H9 (cell line): ENCODE measurements around the gene SRL. TPM values are rescaled to one million over a fixed set of nuclear protein-coding genes. Genes with fewer than 3 reads are reported as not detected.

Source experiments
- DNase-seq: peaks from one replicate; pipeline ENCODE4 v3.0.0-alpha.2; 2017
- H2AFZ ChIP-seq: one replicate; pipeline ENCODE4 v1.6.1; 2013; ENCODE audit warnings: mild to moderate bottlenecking, low read length, control low read depth, moderate library complexity
- H2AK5ac ChIP-seq: 2 replicates; pipeline ENCODE4 v1.6.1; 2013; ENCODE audit warnings: low read length, control low read depth, mixed read lengths; ENCODE audit not compliant: insufficient read length
- H2BK120ac ChIP-seq: one replicate; pipeline ENCODE4 v1.6.1; 2013; ENCODE audit warnings: low read depth, mild to moderate bottlenecking, low read length, control low read depth, inconsistent platforms; ENCODE audit not compliant: poor library complexity, severe bottlenecking
- H2BK12ac ChIP-seq: 2 replicates; pipeline ENCODE4 v1.6.1; 2013; ENCODE audit warnings: low read length, control low read depth, mixed read lengths, low read depth; ENCODE audit not compliant: insufficient read length
- H2BK15ac ChIP-seq: 2 replicates; pipeline ENCODE4 v1.6.1; 2013; ENCODE audit warnings: low read depth, low read length, control low read depth
- H2BK20ac ChIP-seq: one replicate; pipeline ENCODE4 v1.6.1; 2013; ENCODE audit warnings: low read depth, mild to moderate bottlenecking, low read length, control low read depth, inconsistent platforms; ENCODE audit not compliant: poor library complexity, severe bottlenecking
- H2BK5ac ChIP-seq: 2 replicates; pipeline ENCODE4 v1.6.1; 2013; ENCODE audit warnings: low read length, control low read depth, mixed read lengths; ENCODE audit not compliant: insufficient read length
- H3K14ac ChIP-seq: 2 replicates; pipeline ENCODE4 v1.6.1; 2013; ENCODE audit warnings: low read length, control low read depth; ENCODE audit not compliant: insufficient read depth
- H3K18ac ChIP-seq: 2 replicates; pipeline ENCODE4 v1.6.1; 2013; ENCODE audit warnings: low read depth, mild to moderate bottlenecking, mixed read lengths, low read length, control low read depth; ENCODE audit not compliant: insufficient read length
- H3K23ac ChIP-seq: 2 replicates; pipeline ENCODE4 v1.6.1; 2013; ENCODE audit warnings: low read length, control low read depth, mixed read lengths, low read depth; ENCODE audit not compliant: insufficient read length
- H3K23me2 ChIP-seq: 2 replicates; pipeline ENCODE4 v1.6.1; 2013; ENCODE audit warnings: low read depth, mild to moderate bottlenecking, mixed read lengths, low read length, control low read depth; ENCODE audit not compliant: insufficient read length, poor library complexity, severe bottlenecking
- H3K27ac ChIP-seq: 2 replicates; pipeline ENCODE4 v1.5.1; 2013; ENCODE audit warnings: low read length, control low read depth, mixed read lengths, low read depth; ENCODE audit not compliant: insufficient read length
- H3K27me3 ChIP-seq: 2 replicates; pipeline ENCODE4 v1.6.1; 2013; ENCODE audit warnings: low read length, control low read depth, inconsistent platforms; ENCODE audit not compliant: insufficient read depth
- H3K4ac ChIP-seq: 2 replicates; pipeline ENCODE4 v1.6.1; 2013; ENCODE audit warnings: low read depth, mild to moderate bottlenecking, control low read depth, inconsistent platforms, low read length, moderate library complexity
- H3K4me1 ChIP-seq: 2 replicates; pipeline ENCODE4 v1.6.1; 2013; ENCODE audit warnings: low read length, control low read depth, inconsistent platforms; ENCODE audit not compliant: insufficient read depth
- H3K4me2 ChIP-seq: 2 replicates; pipeline ENCODE4 v1.6.1; 2013; ENCODE audit warnings: low read length, control low read depth, mixed read lengths; ENCODE audit not compliant: insufficient read length, insufficient read depth
- H3K56ac ChIP-seq: 2 replicates; pipeline ENCODE4 v1.6.1; 2013; ENCODE audit warnings: low read depth, mild to moderate bottlenecking, mixed read lengths, low read length, control low read depth; ENCODE audit not compliant: insufficient read length
- H3K79me1 ChIP-seq: 2 replicates; pipeline ENCODE4 v1.6.1; 2013; ENCODE audit warnings: low read depth, mild to moderate bottlenecking, moderate library complexity, low read length, control low read depth, inconsistent platforms; ENCODE audit not compliant: insufficient read depth, poor library complexity, severe bottlenecking
- H3K79me2 ChIP-seq: 2 replicates; pipeline ENCODE4 v1.6.1; 2013; ENCODE audit warnings: low read length, control low read depth, inconsistent platforms; ENCODE audit not compliant: insufficient read depth
- H3K9ac ChIP-seq: 2 replicates; pipeline ENCODE4 v1.6.1; 2013; ENCODE audit warnings: low read length, control low read depth, mixed read lengths; ENCODE audit not compliant: insufficient read length; ENCODE audit errors: extremely low read depth
- H3K9me3 ChIP-seq: one replicate; pipeline ENCODE4 v1.6.1; 2013; ENCODE audit warnings: low read depth, low read length, inconsistent platforms; ENCODE audit not compliant: control insufficient read depth
- H3T11ph ChIP-seq: one replicate; pipeline ENCODE4 v1.6.1; 2013; ENCODE audit warnings: mild to moderate bottlenecking, low read length, control low read depth, inconsistent platforms
- H4K20me1 ChIP-seq: one replicate; pipeline ENCODE4 v1.6.1; 2013; ENCODE audit not compliant: control insufficient read depth, insufficient read length, insufficient read depth
- H4K5ac ChIP-seq: 2 replicates; pipeline ENCODE4 v1.6.1; 2013; ENCODE audit warnings: low read depth, mild to moderate bottlenecking, mixed read lengths, low read length, control low read depth; ENCODE audit not compliant: insufficient read length
- H4K8ac ChIP-seq: replicated peaks from 2 replicates; pipeline ENCODE4 v1.6.1; 2013; ENCODE audit warnings: low read length, control low read depth, mixed read lengths, low read depth; ENCODE audit not compliant: insufficient read length
- H4K91ac ChIP-seq: 2 replicates; pipeline ENCODE4 v1.6.1; 2013; ENCODE audit warnings: low read depth, mild to moderate bottlenecking, moderate library complexity, mixed read lengths, low read length, control low read depth; ENCODE audit not compliant: insufficient read length
- H3K27ac Mint-ChIP-seq, 3 experiments: 2 replicates in 2 of 3; 3 replicates in 1 of 3; pipeline ENCODE4 v1.8.0; 2020 to 2021; ENCODE audit warnings: mixed read lengths in 3 of 3, mild to moderate bottlenecking in 1 of 3, moderate library complexity in 1 of 3
- H3K27me3 Mint-ChIP-seq: 2 replicates; pipeline ENCODE4 v1.8.0; 2021; ENCODE audit warnings: low read depth, mild to moderate bottlenecking, moderate library complexity, mixed read lengths
- H3K36me3 Mint-ChIP-seq, 3 experiments: 2 replicates in 2 of 3; 3 replicates in 1 of 3; pipeline ENCODE4 v1.8.0; 2020 to 2021; ENCODE audit warnings: low read depth in 3 of 3, mixed read lengths in 3 of 3; ENCODE audit not compliant: insufficient read depth in 1 of 3
- H3K4me1 Mint-ChIP-seq, 2 experiments: 2 replicates each; pipeline ENCODE4 v1.8.0; 2020; ENCODE audit warnings: mixed read lengths in 2 of 2
- H3K4me3 Mint-ChIP-seq, 2 experiments: 2 replicates in 1 of 2; 3 replicates in 1 of 2; pipeline ENCODE4 v1.8.0; 2020 to 2021; ENCODE audit warnings: mild to moderate bottlenecking in 2 of 2, mixed read lengths in 2 of 2, moderate library complexity in 1 of 2
- H3K9me3 Mint-ChIP-seq, 2 experiments: 2 replicates in 1 of 2; 3 replicates in 1 of 2; pipeline ENCODE4 v1.8.0; 2020; ENCODE audit warnings: mild to moderate bottlenecking in 2 of 2, mixed read lengths in 2 of 2, moderate library complexity in 1 of 2
- WGBS: extraction: QIAGEN DNeasy Blood & Tissue Kit; methylation state at CpG from one replicate; pipeline ENCODE4 v1.1.7; 2013; ENCODE audit warnings: missing lambda C conversion rate, low lambda C conversion rate, mixed read lengths; ENCODE audit not compliant: insufficient read length; ENCODE audit errors: extremely low coverage; 5-methylcytosine and 5-hydroxymethylcytosine counted together
- total RNA-seq: library from RNA; stranded (reverse); gene quantifications from 2 replicates; pipeline ENCODE4 v1.2.1, GENCODE V29; 2021
- TF ChIP-seq, protein P1 (sequence below): fragments of 200-600 bp; sonication (generic); conservative IDR thresholded peaks from 3 replicates; pipeline ENCODE4 v1.8.0; 2021; ENCODE audit warnings: antibody characterized with exemption, mild to moderate bottlenecking

SRL gene
- total RNA-seq, 1 experiment from 2014 or later = not detected

- no peak overlapping the region for H3K23ac ChIP-seq
- no peak overlapping the region for H3K9ac ChIP-seq
- no peaks in the 10 kb centered on the region for H4K20me1 ChIP-seq
- no peak overlapping the region for H3K56ac ChIP-seq
- TF ChIP-seq, protein P1, sequence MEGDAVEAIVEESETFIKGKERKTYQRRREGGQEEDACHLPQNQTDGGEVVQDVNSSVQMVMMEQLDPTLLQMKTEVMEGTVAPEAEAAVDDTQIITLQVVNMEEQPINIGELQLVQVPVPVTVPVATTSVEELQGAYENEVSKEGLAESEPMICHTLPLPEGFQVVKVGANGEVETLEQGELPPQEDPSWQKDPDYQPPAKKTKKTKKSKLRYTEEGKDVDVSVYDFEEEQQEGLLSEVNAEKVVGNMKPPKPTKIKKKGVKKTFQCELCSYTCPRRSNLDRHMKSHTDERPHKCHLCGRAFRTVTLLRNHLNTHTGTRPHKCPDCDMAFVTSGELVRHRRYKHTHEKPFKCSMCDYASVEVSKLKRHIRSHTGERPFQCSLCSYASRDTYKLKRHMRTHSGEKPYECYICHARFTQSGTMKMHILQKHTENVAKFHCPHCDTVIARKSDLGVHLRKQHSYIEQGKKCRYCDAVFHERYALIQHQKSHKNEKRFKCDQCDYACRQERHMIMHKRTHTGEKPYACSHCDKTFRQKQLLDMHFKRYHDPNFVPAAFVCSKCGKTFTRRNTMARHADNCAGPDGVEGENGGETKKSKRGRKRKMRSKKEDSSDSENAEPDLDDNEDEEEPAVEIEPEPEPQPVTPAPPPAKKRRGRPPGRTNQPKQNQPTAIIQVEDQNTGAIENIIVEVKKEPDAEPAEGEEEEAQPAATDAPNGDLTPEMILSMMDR = no peak
- H3K4ac ChIP-seq = no peak overlapping the region
- H3K14ac ChIP-seq = no peak overlapping the region; the same call in 1 of the 2 replicates
- 100% methylated on average over 3 of the region's 17 CpGs for WGBS
- Mint-ChIP-seq H3K9me3 (peaks cover 7 to 12% of the 10 kb centered on the region in 2 experiments; a peak in 4 of 5 replicates), H3K27ac (peak overlapping the region in 1 of 3 experiments; percentile 45; a peak in 2 of 7 replicates), H3K36me3 (peaks cover 3 to 11% (median 10%) of the 10 kb centered on the region in 3 experiments), H3K27me3 (peaks cover 5% of the 10 kb centered on the region), H3K4me3 (no peak overlapping the region), H3K4me1 (peaks cover 23 to 33% of the 10 kb centered on the region in 2 experiments)
- no peaks in the 10 kb centered on the region for H3K23me2 ChIP-seq
- no peak overlapping the region for H2BK15ac ChIP-seq
- H3K4me2 ChIP-seq = no peak overlapping the region
- no peak overlapping the region for H3K18ac ChIP-seq
- DNase-seq = no peak
- no peaks in the 10 kb centered on the region for H3K9me3 ChIP-seq
- no peaks in the 10 kb centered on the region for H3K79me2 ChIP-seq
- no peak overlapping the region for H2BK20ac ChIP-seq
- H2AFZ ChIP-seq = no peak overlapping the region
- no peak overlapping the region for H4K5ac ChIP-seq
- H3K4me1 ChIP-seq = no peaks in the 10 kb centered on the region
- no peak overlapping the region for H3T11ph ChIP-seq
- no peak overlapping the region for H2AK5ac ChIP-seq
- H3K27ac ChIP-seq = no peak overlapping the region
- no peak overlapping the region for H2BK120ac ChIP-seq
- no peak overlapping the region for H4K8ac ChIP-seq
- H3K27me3 ChIP-seq = no peaks in the 10 kb centered on the region
- H2BK5ac ChIP-seq = no peak overlapping the region
- H3K79me1 ChIP-seq = no peaks in the 10 kb centered on the region
- no peak overlapping the region for H4K91ac ChIP-seq
- H2BK12ac ChIP-seq = no peak overlapping the region
Measured at GRCh38 chr16:4241258-4241927, 487 bp downstream of the SRL start.
